Subcutaneous abdominal adipose tissue (tissue), 5 donors: Measurements from ENCODE around the gene RADIL.

Source experiments
- H3K27ac ChIP-seq: one replicate; pipeline ENCODE4 v1.7.0; 2013; ENCODE audit warnings: low read depth, mild to moderate bottlenecking, inconsistent platforms, low read length, moderate library complexity
- H3K27me3 ChIP-seq, 5 donors: one replicate each; pipeline ENCODE4 v1.7.0; 2013; ENCODE audit warnings: low read length in 5 of 5, inconsistent platforms in 1 of 5; ENCODE audit not compliant: control insufficient read depth in 5 of 5, insufficient read depth in 4 of 5
- H3K36me3 ChIP-seq, 5 donors: one replicate each; pipeline ENCODE4 v1.7.0; 2013; ENCODE audit warnings: low read length in 5 of 5; ENCODE audit not compliant: control insufficient read depth in 5 of 5, insufficient read depth in 5 of 5
- H3K4me1 ChIP-seq, 5 donors: one replicate each; pipeline ENCODE4 v1.7.0; 2013; ENCODE audit warnings: low read length in 5 of 5, mild to moderate bottlenecking in 3 of 5, moderate library complexity in 1 of 5; ENCODE audit not compliant: control insufficient read depth in 5 of 5, insufficient read depth in 5 of 5
- H3K4me3 ChIP-seq, 5 donors: one replicate each; pipeline ENCODE4 v1.7.0; 2013; ENCODE audit warnings: low read length in 5 of 5, low read depth in 1 of 5
- H3K9ac ChIP-seq, 5 donors: one replicate each; pipeline ENCODE4 v1.7.0; 2013; ENCODE audit warnings: low read length in 5 of 5, mild to moderate bottlenecking in 4 of 5, moderate library complexity in 3 of 5
- H3K9me3 ChIP-seq, 5 donors: one replicate each; pipeline ENCODE4 v1.7.0; 2013; ENCODE audit warnings: low read length in 5 of 5; ENCODE audit not compliant: control insufficient read depth in 5 of 5
- donor health status: healthy.
- donor health status: healthy.
- donor health status: healthy.
- donor health status: healthy.
- donor health status: healthy.

RADIL gene

GRCh38 chr7:4856336-4857057 is 27.0 kb downstream of the RADIL start:
- Histone ChIP-seq H3K27ac (no peak overlapping the region), H3K4me3 (no peak overlapping the region)

GRCh38 chr7:4854916-4855315 is 28.6 kb downstream of the RADIL start:
- Histone ChIP-seq H3K9me3 (peaks cover 2 to 8% (median 5%) of the 10 kb centered on the region in 5 donors), H3K27me3 (no peaks in the 10 kb centered on the region), H3K4me3 (no peak overlapping the region), H3K9ac (no peak overlapping the region), H3K4me1 (no peaks in the 10 kb centered on the region), H3K36me3 (no peaks in the 10 kb centered on the region), H3K27ac (no peak overlapping the region)

More at GRCh38 chr7:4856336-4857057, 27.0 kb downstream of the RADIL start:
- H3K36me3 ChIP-seq, result no peaks in the 10 kb centered on the region
- H3K9me3 ChIP-seq, result peaks cover 0 to 3% (median 1%) of the 10 kb centered on the region in 5 donors
- peaks cover 0 to under 1% (median 0%) of the 10 kb centered on the region in 5 donors for H3K4me1 ChIP-seq
- peaks cover 0 to 3% (median 0%) of the 10 kb centered on the region in 5 donors for H3K27me3 ChIP-seq
- no peak overlapping the region for H3K9ac ChIP-seq

DNA sequence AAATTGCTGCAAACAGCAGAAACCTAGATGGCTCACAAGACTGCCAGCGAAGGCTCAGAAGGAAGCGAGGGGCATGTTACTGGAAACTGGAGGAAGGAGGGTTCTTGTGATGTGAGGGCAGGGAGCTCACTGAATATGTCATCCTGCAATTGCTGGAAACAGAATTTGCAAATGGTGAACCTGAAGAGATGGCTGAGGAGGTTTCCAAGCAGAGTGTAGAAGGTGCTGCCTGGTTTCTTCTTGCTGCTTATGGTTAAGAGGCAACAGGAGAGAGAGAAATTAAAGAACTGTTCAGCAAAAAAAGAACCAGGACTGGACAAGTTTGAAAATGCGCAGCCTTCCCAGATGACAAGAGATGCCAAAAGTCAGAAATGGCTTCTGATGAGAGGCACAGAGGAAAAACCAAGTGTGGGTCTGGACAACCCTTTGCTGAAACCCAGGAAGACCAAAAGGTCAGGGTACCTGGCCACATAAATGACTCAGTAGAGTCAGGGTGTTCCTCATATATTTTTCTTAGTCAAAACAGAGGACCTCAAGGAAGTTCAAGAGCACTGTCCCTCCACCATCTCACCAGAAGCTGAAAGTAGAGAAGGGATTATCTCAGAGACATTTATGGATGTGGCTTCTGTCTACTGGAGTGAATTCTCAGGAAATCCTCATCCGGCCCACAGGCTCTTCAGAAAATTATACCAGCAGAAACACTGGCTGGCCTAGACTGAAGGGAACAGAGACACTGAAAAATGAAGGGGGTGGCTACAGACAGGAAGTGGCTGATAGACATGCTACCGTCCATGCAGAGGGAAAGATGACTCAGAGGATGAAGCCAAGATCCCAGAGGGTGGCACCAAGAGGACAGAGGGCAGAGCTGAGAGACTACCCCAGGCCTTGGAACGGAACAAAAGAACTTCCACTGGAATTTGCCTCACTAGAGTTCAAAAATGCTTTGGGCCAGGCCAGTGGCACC is 31.8 kb downstream of the RADIL start:
- Histone ChIP-seq H3K27ac (no peak overlapping the region), H3K9me3 (peaks cover 0 to 8% (median 5%) of the 10 kb centered on the region in 5 donors), H3K9ac (no peak overlapping the region), H3K4me1 (no peaks in the 10 kb centered on the region), H3K27me3 (no peaks in the 10 kb centered on the region), H3K36me3 (no peaks in the 10 kb centered on the region), H3K4me3 (no peak overlapping the region)

DNA sequence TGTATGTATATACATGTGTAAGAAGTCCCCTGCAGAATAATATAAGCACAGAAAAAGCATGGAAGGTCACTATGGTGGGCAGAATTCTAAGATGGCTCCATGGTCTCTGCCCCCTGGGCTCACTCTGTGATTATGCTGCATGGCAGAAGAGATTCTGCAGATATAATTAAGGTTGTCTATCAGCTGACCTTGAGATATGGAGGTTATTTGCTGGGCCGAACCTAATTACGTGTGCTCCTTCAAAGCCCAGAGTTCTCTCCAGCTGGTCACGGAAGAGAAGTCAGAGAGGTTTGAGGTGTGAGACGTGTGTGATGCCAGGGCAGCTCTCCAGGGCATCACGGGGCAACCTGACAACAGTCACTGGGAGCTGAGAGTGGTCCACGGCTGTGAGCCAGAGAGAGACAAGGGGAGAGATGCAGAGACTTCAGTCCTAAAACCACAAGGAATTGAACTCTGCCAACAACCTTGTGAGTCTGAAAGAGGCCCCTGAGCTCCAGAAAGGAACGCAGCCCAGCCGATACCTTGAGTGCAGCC is 33.2 kb downstream of the RADIL start:
- no peak overlapping the region for H3K27ac ChIP-seq
- H3K36me3 ChIP-seq, result no peaks in the 10 kb centered on the region
- H3K4me3 ChIP-seq, result no peak overlapping the region
- H3K4me1 ChIP-seq, result no peaks in the 10 kb centered on the region
- no peak overlapping the region for H3K9ac ChIP-seq
- H3K9me3 ChIP-seq, result peaks cover 0 to 8% (median 5%) of the 10 kb centered on the region in 5 donors
- no peaks in the 10 kb centered on the region for H3K27me3 ChIP-seq

GRCh38 chr7:4849390-4849789 is 34.1 kb downstream of the RADIL start:
- Histone ChIP-seq H3K27ac (no peak overlapping the region), H3K4me3 (no peak overlapping the region), H3K36me3 (no peaks in the 10 kb centered on the region), H3K9ac (no peak overlapping the region), H3K9me3 (peaks cover 0 to 8% (median 5%) of the 10 kb centered on the region in 5 donors), H3K27me3 (no peaks in the 10 kb centered on the region), H3K4me1 (no peaks in the 10 kb centered on the region)

GRCh38 chr7:4845740-4846142 is 37.8 kb downstream of the RADIL start:
- H3K9ac ChIP-seq, result no peak overlapping the region
- no peak overlapping the region for H3K27ac ChIP-seq
- no peaks in the 10 kb centered on the region for H3K36me3 ChIP-seq
- H3K4me3 ChIP-seq, result no peak overlapping the region
- no peaks in the 10 kb centered on the region for H3K27me3 ChIP-seq
- no peaks in the 10 kb centered on the region for H3K4me1 ChIP-seq
- peaks cover 0 to 3% (median 0%) of the 10 kb centered on the region in 5 donors for H3K9me3 ChIP-seq

- H3K27ac ChIP-seq, result no peak overlapping the region
- no peak overlapping the region for H3K4me3 ChIP-seq
- H3K9ac ChIP-seq, result no peak overlapping the region
- H3K27me3 ChIP-seq, result peaks cover 0 to 4% (median 0%) of the 10 kb centered on the region in 5 donors
- peaks cover 0 to 11% (median 0%) of the 10 kb centered on the region in 5 donors for H3K4me1 ChIP-seq
- H3K36me3 ChIP-seq, result no peaks in the 10 kb centered on the region
- no peaks in the 10 kb centered on the region for H3K9me3 ChIP-seq
These were observed 41.0 kb downstream of the RADIL start for GRCh38 chr7:4842319-4843064.

GRCh38 chr7:4841836-4842235 is 41.7 kb downstream of the RADIL start:
- H3K9ac ChIP-seq, result no peak overlapping the region
- H3K9me3 ChIP-seq, result no peaks in the 10 kb centered on the region
- H3K36me3 ChIP-seq, result no peaks in the 10 kb centered on the region
- no peak overlapping the region for H3K27ac ChIP-seq
- H3K27me3 ChIP-seq, result peaks cover 0 to 6% (median 3%) of the 10 kb centered on the region in 5 donors
- peaks cover 0 to 14% (median 0%) of the 10 kb centered on the region in 5 donors for H3K4me1 ChIP-seq
- H3K4me3 ChIP-seq, result no peak overlapping the region

- H3K27ac ChIP-seq, result no peak overlapping the region
These were observed 42.3 kb downstream of the RADIL start for GRCh38 chr7:4841007-4841784.

More at GRCh38 chr7:4841007-4841784, 42.3 kb downstream of the RADIL start:
- Histone ChIP-seq H3K9me3 (no peaks in the 10 kb centered on the region), H3K27me3 (peaks cover 0 to 6% (median 3%) of the 10 kb centered on the region in 5 donors), H3K4me1 (peaks cover 0 to 14% (median 0%) of the 10 kb centered on the region in 5 donors), H3K36me3 (peaks cover 0 to 1% (median 0%) of the 10 kb centered on the region in 5 donors), H3K4me3 (no peak overlapping the region), H3K9ac (no peak overlapping the region)
